SK-N-SH treated with all-trans-retinoic acid at 6 μM for 48 hours (cell line): Measurements from ENCODE around the gene PSD.

Experiments used
- ARNTL ChIP-seq: fragments of 450-650 bp; formaldehyde crosslinking; IDR thresholded peaks from 2 replicates; pipeline ENCODE4 v1.5.0; 2020; ENCODE audit warnings: low read depth, mild to moderate bottlenecking, moderate library complexity, borderline replicate concordance
- CSDC2 ChIP-seq: fragments of 250-450 bp; sonication (Bioruptor Pico); IDR thresholded peaks from 2 replicates; pipeline ENCODE4 v1.5.0; 2020; ENCODE audit warnings: mild to moderate bottlenecking, moderate library complexity
- ISL1 ChIP-seq: fragments of 250-450 bp; sonication (Bioruptor Pico); IDR thresholded peaks from 2 replicates; pipeline ENCODE4 v2.1.2; 2022; ENCODE audit warnings: mild to moderate bottlenecking, moderate library complexity
- PATZ1 ChIP-seq: fragments of 250-450 bp; sonication (Bioruptor Pico); IDR thresholded peaks from 2 replicates; pipeline ENCODE4 v1.8.0; 2020; ENCODE audit warnings: mild to moderate bottlenecking, moderate library complexity, borderline replicate concordance
- PPARA ChIP-seq: fragments of 250-450 bp; sonication (Bioruptor Pico); IDR thresholded peaks from 2 replicates; pipeline ENCODE4 v1.5.0; 2020; ENCODE audit warnings: mild to moderate bottlenecking, borderline replicate concordance
- TCF4 ChIP-seq: fragments of 250-450 bp; sonication (Bioruptor Pico); IDR thresholded peaks from 2 replicates; pipeline ENCODE4 v1.8.0; 2021; ENCODE audit warnings: mild to moderate bottlenecking, moderate library complexity, borderline replicate concordance
- TSHZ2 ChIP-seq: fragments of 250-450 bp; sonication (Bioruptor Pico); IDR thresholded peaks from 2 replicates; pipeline ENCODE4 v1.5.0; 2020; ENCODE audit warnings: mild to moderate bottlenecking, moderate library complexity
- ZC3H10 ChIP-seq: fragments of 250-450 bp; sonication (Bioruptor Pico); IDR thresholded peaks from 2 replicates; pipeline ENCODE4 v1.5.1; 2021; ENCODE audit warnings: mild to moderate bottlenecking, moderate library complexity
- ZNF565 ChIP-seq: fragments of 450-650 bp; formaldehyde crosslinking; conservative IDR thresholded peaks from 2 replicates; pipeline ENCODE4 v1.5.0; 2020; ENCODE audit warnings: low read depth, mild to moderate bottlenecking, moderate library complexity
- ZNF8 ChIP-seq: fragments of 450-650 bp; formaldehyde crosslinking; IDR thresholded peaks from 2 replicates; pipeline ENCODE4 v1.5.0; 2020; ENCODE audit warnings: mild to moderate bottlenecking, moderate library complexity

GRCh38 chr10:102437515-102437914 lies 18.9 kb upstream of the PSD start:
- no peak for TF ChIP-seq ZNF565 (CRISPR knock-in tag)
- TF ChIP-seq ZC3H10 (CRISPR knock-in tag) = no peak
- TF ChIP-seq TCF4 = no peak
- no peak for TF ChIP-seq PPARA
- TF ChIP-seq ZNF8 (CRISPR knock-in tag) = no peak
- no peak for TF ChIP-seq ARNTL (CRISPR knock-in tag)
- TF ChIP-seq CSDC2 (CRISPR knock-in tag) = no peak
- TF ChIP-seq PATZ1 (CRISPR knock-in tag) = no peak
- TF ChIP-seq TSHZ2 (CRISPR knock-in tag) = no peak
- TF ChIP-seq ISL1 (CRISPR knock-in tag) = no peak
